ENCODE measurements around the gene GFI1.

DNA sequence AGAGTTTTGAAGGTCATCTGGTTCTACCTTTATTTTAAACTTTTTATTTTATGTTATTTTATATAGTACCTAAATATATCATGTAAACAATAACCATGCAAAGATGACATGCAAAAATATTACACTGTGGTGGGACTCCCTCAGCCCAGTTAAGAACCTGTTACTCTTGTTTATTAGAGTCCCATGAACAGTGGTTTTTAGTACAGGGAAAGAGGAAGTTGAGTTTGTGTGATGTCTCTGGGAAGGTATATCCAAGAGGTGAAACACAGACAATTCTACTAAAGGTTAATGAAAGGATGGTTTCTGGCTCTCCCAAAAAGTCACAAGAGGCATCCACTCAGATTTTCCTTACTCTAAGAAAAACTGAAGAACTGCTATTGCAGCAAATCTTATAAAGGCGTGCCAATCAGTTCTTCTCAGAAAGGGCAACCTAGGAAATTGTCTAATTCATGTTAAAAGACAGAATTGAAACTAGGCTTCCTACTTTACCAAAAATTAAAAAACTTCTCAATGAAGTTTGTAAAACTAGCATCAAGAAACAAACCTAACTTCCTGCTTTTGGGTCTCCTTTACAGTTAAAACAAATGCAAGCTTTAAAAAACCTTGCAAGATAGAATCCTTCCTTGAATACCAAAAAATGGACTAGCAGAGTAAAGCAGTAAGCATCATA lies 19.9 kb downstream of the GFI1 start:
- TF ChIP-seq CTCF (IDR thresholded peaks at IDR 0.05 in 4 of 5, conservative IDR thresholded peaks at IDR 0.05 in 1 of 5) (no peak), POLR2A (IDR thresholded peaks at IDR 0.05) (no peak)

Data from gastrocnemius medialis (tissue), 4 donors.